T-helper 1 cell treated with Interleukin-12 subunit alpha and Interleukin-12 subunit beta and Interleukin-4 antibody, amounts not matched to agents 30 ng/mL and 1 ng/mL, for 36 hours (primary cell): Measurements from ENCODE around the gene LCN12. TPM values are rescaled to one million over a fixed set of nuclear protein-coding genes. Genes with fewer than 3 reads are reported as not detected.

Experiments used
- intact Hi-C: fragments of 100-400 bp; cut with micrococcal nuclease; formaldehyde crosslinking; loops from one replicate; pipeline ENCODE4 v1.15.1; 2024
- total RNA-seq: library from RNA; stranded (reverse); gene quantifications from 2 replicates; pipeline ENCODE4 v1.2.3, GENCODE V29; 2022

LCN12 gene
- total RNA-seq, 1 donor from 2014 or later = 3.2 TPM

GRCh38 chr9:136957461-136957860, 5.4 kb downstream of the LCN12 start:
- intact Hi-C loops = no loop called here

- intact Hi-C loops = no loop called here
These were observed 5.8 kb downstream of the LCN12 start for GRCh38 chr9:136957901-136958300.

- intact Hi-C loops = no loop called here
These were observed 6.4 kb downstream of the LCN12 start for GRCh38 chr9:136958473-136958872.

GRCh38 chr9:136958898-136959850, 7.1 kb downstream of the LCN12 start:
- intact Hi-C loops = no loop called here

- intact Hi-C loops = no loop called here
These were observed 8.3 kb downstream of the LCN12 start for GRCh38 chr9:136960212-136960937.

GRCh38 chr9:136960938-136961275, 8.8 kb downstream of the LCN12 start:
- intact Hi-C loops = no loop called here

- intact Hi-C loops = no loop called here
These were observed 9.4 kb downstream of the LCN12 start for GRCh38 chr9:136961279-136962065.

- intact Hi-C loops = no loop called here
These were observed 10.1 kb downstream of the LCN12 start for GRCh38 chr9:136962163-136962562.

GRCh38 chr9:136962701-136963248, 10.7 kb downstream of the LCN12 start:
- intact Hi-C loops = no loop called here

- intact Hi-C loops = no loop called here
These were observed 11.3 kb downstream of the LCN12 start for GRCh38 chr9:136963341-136963740.

GRCh38 chr9:136963751-136964150, 11.7 kb downstream of the LCN12 start:
- intact Hi-C loops = no loop called here

- intact Hi-C loops = no loop called here
These were observed 12.2 kb downstream of the LCN12 start for GRCh38 chr9:136964171-136964689.

- intact Hi-C loops = no loop called here
These were observed 12.9 kb downstream of the LCN12 start for GRCh38 chr9:136964833-136965422.

- intact Hi-C loops = no loop called here
These were observed 13.9 kb downstream of the LCN12 start for GRCh38 chr9:136965771-136966484.

- intact Hi-C loops = no loop called here
These were observed 16.5 kb downstream of the LCN12 start for GRCh38 chr9:136968333-136969127.

GRCh38 chr9:136969150-136969549, 17.1 kb downstream of the LCN12 start:
- intact Hi-C loops = no loop called here

GRCh38 chr9:136969774-136970173, 17.7 kb downstream of the LCN12 start:
- intact Hi-C loops = no loop called here

- intact Hi-C loops = no loop called here
These were observed 18.3 kb downstream of the LCN12 start for GRCh38 chr9:136970361-136970760.

- intact Hi-C loops = no loop called here
These were observed 19.7 kb downstream of the LCN12 start for GRCh38 chr9:136971746-136972145.
